ENCODE measurements around the gene ONECUT2.

DNA sequence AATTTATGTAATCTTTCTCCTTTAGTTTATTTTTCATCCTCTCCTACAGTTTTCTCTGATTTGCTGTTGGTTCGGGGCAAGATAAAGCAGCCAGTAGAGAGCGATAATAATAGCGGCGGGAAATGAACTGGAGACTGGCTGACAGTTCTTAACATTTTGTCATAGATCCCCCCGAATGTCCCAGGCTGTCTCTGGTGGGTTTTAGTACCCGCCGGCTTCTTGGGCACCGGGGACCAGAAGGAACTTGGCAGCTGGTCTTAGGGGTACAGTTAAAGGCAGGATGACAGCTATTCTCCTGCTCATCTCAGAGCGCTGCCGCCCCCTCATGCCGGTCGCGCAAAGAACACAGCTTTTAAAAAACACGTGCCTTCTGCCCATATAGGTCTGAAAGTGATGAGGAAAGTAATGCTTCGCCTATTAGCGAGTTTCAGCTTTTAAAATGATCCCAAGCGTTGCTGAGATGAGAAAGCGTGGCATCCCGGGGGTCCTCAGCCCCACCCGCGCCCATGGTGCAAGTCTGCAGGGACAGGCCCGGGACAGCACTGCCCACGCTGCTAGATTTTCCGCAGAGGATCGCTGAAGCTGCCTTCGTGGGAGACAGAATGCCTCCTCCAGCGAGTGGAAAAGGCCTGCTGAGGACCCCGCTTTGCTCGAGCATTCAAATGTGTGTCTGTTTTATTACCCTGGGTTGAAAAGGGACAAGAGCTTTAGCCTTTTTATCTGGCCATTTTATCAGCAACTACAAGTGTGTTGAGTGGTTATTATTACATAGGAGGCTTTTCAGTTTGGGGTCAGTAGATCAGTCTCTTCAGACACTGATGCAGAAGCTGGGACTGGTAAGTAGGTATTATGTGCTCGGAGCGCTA, 3.8 kb downstream of the ONECUT2 start:
- TF ChIP-seq, protein P1, sequence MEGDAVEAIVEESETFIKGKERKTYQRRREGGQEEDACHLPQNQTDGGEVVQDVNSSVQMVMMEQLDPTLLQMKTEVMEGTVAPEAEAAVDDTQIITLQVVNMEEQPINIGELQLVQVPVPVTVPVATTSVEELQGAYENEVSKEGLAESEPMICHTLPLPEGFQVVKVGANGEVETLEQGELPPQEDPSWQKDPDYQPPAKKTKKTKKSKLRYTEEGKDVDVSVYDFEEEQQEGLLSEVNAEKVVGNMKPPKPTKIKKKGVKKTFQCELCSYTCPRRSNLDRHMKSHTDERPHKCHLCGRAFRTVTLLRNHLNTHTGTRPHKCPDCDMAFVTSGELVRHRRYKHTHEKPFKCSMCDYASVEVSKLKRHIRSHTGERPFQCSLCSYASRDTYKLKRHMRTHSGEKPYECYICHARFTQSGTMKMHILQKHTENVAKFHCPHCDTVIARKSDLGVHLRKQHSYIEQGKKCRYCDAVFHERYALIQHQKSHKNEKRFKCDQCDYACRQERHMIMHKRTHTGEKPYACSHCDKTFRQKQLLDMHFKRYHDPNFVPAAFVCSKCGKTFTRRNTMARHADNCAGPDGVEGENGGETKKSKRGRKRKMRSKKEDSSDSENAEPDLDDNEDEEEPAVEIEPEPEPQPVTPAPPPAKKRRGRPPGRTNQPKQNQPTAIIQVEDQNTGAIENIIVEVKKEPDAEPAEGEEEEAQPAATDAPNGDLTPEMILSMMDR (IDR thresholded peaks at IDR 0.05) = no peak
- no peak for TF ChIP-seq POLR2A (IDR thresholded peaks at IDR 0.05)
